Measurements from ENCODE around the gene RBSN.

Gene RBSN

DNA sequence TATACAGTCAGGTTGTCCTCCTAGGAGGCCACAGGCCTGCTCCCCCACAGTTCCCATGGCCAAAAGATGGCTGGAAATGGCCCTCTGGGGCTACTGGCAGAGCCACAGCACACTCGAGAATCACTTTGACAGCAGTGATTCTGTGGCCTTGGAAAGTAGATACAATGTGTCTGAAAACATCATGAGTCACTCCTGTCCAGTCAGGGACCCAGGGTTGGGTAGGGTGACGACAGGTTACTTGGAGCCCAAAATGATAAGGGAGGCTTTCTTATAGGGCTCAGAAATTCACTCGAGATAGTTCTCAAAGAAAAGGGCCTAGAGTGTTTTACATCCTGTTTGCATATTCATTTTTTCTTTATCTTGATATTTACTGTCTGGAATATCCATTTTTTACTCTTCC is 58.1 kb downstream of the RBSN start:
- DNase-seq (ENCODE audit: low spot score), result no peak
- Mint-ChIP-seq H3K27ac (no peak overlapping the region), H3K9me3 (no peaks in the 10 kb centered on the region), H3K36me3 (ENCODE audit: low read depth) (peaks cover 51% of the 10 kb centered on the region), H3K27me3 (ENCODE audit: low read depth) (no peaks in the 10 kb centered on the region), H3K4me3 (no peak overlapping the region), H3K4me1 (ENCODE audit: low read depth) (peaks cover 7% of the 10 kb centered on the region)

GRCh38 chr3:15038306-15038705 is 60.6 kb downstream of the RBSN start:
- Mint-ChIP-seq H3K4me1 (ENCODE audit: low read depth) (no peaks in the 10 kb centered on the region), H3K27me3 (ENCODE audit: low read depth) (no peaks in the 10 kb centered on the region), H3K4me3 (no peak overlapping the region), H3K9me3 (no peaks in the 10 kb centered on the region), H3K36me3 (ENCODE audit: low read depth) (peaks cover 36% of the 10 kb centered on the region), H3K27ac (no peak overlapping the region)
- no peak for DNase-seq (ENCODE audit: low spot score)

DNA sequence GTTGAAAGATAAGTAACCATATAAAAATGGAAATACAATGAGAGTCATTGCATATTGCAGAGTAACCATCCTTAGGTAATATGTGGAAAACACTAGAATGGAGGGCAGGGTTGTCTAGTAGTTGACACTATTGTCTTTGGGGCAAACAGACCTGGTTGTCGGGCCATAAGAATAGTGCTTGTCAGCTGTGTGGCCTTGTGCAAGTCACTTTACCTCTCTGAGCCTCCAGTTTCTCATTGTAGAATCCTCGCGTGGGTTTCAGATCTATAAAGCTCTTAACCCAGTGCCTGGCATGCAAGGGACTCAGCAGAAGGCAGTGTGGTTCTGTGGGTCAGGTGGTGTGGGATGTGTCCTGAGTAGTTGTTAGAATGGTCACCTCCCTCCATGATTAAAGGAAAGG is 65.8 kb downstream of the RBSN start:
- DNase-seq (ENCODE audit: low spot score), result no peak
- H3K27ac Mint-ChIP-seq, result no peak overlapping the region
- no peaks in the 10 kb centered on the region for H3K4me1 Mint-ChIP-seq (ENCODE audit: low read depth)
- no peak overlapping the region for H3K4me3 Mint-ChIP-seq
- H3K27me3 Mint-ChIP-seq (ENCODE audit: low read depth), result no peaks in the 10 kb centered on the region
- H3K9me3 Mint-ChIP-seq, result no peaks in the 10 kb centered on the region
- peaks cover 34% of the 10 kb centered on the region for H3K36me3 Mint-ChIP-seq (ENCODE audit: low read depth)

- no peak overlapping the region for H3K4me3 Mint-ChIP-seq
- DNase-seq (ENCODE audit: low spot score), result no peak
- no peak overlapping the region for H3K27ac Mint-ChIP-seq
- H3K9me3 Mint-ChIP-seq, result no peaks in the 10 kb centered on the region
- H3K36me3 Mint-ChIP-seq (ENCODE audit: low read depth), result peaks cover 35% of the 10 kb centered on the region
- H3K4me1 Mint-ChIP-seq (ENCODE audit: low read depth), result no peaks in the 10 kb centered on the region
- no peaks in the 10 kb centered on the region for H3K27me3 Mint-ChIP-seq (ENCODE audit: low read depth)
Observed at GRCh38 chr3:15032650-15033049, 66.3 kb downstream of the RBSN start.

DNA sequence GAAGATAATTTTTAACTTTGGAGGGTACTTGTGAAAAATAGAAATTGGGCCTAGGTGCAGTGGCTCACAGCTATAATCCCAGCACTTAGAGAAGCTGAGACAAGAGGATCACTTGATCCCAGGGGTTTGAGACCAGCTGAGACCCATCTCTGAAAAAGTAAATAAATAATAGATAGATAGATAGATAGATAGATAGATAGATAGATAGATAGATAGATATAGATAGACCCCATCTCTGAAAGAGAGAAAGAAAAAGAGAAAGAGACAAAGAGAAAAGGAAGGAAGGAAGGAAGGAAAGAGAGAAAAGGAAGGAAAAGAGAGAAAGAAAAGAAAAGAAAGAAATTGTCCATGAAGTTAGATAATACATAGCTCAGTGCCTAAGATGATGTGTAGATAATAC is 69.3 kb downstream of the RBSN start:
- DNase-seq (ENCODE audit: low spot score), result no peak
- Mint-ChIP-seq H3K4me1 (ENCODE audit: low read depth) (no peaks in the 10 kb centered on the region), H3K9me3 (no peaks in the 10 kb centered on the region), H3K36me3 (ENCODE audit: low read depth) (peaks cover 52% of the 10 kb centered on the region), H3K27me3 (ENCODE audit: low read depth) (no peaks in the 10 kb centered on the region), H3K27ac (no peak overlapping the region), H3K4me3 (no peak overlapping the region)

DNA sequence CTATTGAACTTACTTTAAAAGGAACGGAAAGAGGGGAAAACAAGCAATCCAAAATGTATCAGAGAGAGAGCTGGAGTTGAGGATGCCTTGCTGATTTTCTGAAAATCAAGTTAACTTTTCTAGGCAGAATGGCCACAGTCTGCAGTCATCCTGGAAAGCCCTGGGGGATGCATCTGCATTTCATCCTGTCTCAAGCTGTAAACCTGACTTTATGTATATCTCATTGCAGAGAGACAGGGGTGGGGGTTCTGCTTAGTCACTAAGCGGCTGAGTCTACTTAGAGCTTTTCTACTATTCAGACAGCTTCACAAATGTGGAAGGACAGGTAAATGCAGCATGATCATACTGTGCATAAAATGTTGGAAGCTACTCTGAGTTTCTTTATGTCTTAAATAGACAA is 75.2 kb downstream of the RBSN start:
- Mint-ChIP-seq H3K9me3 (no peaks in the 10 kb centered on the region), H3K36me3 (ENCODE audit: low read depth) (peaks cover 47% of the 10 kb centered on the region), H3K4me1 (ENCODE audit: low read depth) (peaks cover 3% of the 10 kb centered on the region), H3K27ac (no peak overlapping the region), H3K27me3 (ENCODE audit: low read depth) (no peaks in the 10 kb centered on the region), H3K4me3 (no peak overlapping the region)
- DNase-seq (ENCODE audit: low spot score), result no peak

DNA sequence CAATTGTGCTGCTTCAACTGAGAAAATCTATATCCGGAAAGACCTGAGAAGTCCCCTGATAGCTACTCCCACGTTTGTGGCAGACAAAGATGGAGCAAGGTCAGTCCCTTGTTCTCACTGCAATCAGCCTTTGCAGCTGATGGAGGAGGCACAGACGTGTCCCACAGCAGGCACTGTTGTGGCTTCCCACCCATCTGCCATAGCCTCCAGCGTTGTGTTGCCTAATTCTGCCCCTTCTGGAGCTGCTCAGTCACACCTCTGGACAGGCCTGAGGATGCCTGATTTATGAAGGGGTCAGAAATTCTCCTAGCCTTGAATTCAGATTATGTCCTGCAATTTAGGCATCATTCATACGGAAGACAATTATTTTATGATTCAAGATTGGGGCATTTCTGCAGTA is 75.7 kb downstream of the RBSN start:
- no peak overlapping the region for H3K4me3 Mint-ChIP-seq
- no peak overlapping the region for H3K27ac Mint-ChIP-seq
- H3K9me3 Mint-ChIP-seq, result no peaks in the 10 kb centered on the region
- DNase-seq (ENCODE audit: low spot score), result no peak
- no peaks in the 10 kb centered on the region for H3K27me3 Mint-ChIP-seq (ENCODE audit: low read depth)
- peaks cover 48% of the 10 kb centered on the region for H3K36me3 Mint-ChIP-seq (ENCODE audit: low read depth)
- H3K4me1 Mint-ChIP-seq (ENCODE audit: low read depth), result peaks cover 3% of the 10 kb centered on the region

Data from T-helper 2 cell treated with Interferon-gamma antibody and Interleukin-4, amounts not matched to agents 5 μg/mL and 100 μg/mL, for 36 hours (primary cell).